HG02943 (cell line): ENCODE data around the gene NDUFA5.
"Not testable (repeated sequence)": the region's sequence is repeated elsewhere in the genome, so short reads cannot be mapped to it uniquely, and the experiment has no call there.

Experiments
- ATAC-seq: cut with Tn5 transposase; IDR thresholded peaks from one replicate; pipeline ENCODE4 v1.9.1; 2021; ENCODE audit warnings: mild to moderate bottlenecking, low read depth, moderate library complexity; ENCODE audit not compliant: unreplicated experiment

The NDUFA5 gene

GRCh38 chr7:123526533-123526932, 31.1 kb downstream of the NDUFA5 start:
- not testable (repeated sequence) for ATAC-seq

DNA sequence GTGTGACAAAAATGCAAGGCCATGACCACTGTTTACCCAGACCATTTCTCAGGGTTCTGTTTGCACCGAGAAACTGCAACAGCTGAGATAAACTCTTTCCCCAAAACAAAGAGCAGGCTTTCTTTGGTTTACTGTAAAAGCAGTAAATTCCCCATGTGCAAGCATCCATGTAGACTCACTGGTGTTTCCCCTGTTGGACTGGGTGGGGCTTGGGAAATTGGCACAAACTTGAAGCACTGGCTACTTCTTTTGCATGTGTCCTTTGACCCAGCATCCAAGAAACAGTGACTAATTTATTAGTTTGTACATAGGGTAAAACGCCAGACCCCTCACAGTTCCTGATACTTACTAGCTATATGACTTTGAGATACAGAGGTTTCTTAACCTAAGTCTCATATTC, 35.6 kb downstream of the NDUFA5 start:
- ATAC-seq, result no peak

DNA sequence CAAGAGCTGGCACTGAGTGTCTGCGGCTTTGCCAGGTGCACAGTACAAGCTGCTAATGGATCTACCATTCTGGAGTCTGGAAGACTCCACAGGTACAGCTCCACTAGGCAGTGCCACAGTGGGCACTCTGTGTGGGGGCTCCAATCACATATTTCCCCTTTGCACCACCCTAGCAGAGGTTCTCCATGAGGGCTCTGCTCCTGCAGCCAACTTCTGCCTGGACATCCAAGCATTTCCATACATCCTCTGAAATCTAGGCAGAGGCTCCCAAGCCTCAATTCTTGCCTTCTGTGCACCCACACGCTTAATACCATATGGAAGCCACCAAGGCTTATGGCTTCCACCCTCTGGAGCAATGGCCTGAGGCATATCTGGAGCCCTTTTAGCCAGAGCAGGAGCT, 52.4 kb downstream of the NDUFA5 start:
- no peak for ATAC-seq

DNA sequence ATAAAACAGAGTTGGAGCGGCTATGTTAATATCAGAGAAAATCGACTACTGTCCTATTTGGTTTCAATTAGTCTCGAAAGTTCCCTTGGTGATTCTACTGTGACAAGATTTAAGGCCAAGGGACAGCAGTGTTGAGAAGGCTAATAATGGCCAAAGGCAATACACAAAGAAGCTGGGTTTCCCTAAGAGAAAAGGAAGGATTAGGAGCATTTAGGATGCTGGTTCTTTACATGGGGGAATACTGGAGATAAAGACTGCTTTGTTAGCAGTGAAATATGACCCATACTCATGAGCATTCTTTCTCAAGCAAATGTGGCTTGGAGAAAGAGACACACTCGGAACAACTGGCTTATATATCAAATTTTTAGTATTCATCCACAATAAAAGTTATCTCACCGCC, 55.4 kb downstream of the NDUFA5 start:
- ATAC-seq, result no peak

- ATAC-seq, result no peak
Observed at GRCh38 chr7:123500878-123501489, 56.6 kb downstream of the NDUFA5 start.

DNA sequence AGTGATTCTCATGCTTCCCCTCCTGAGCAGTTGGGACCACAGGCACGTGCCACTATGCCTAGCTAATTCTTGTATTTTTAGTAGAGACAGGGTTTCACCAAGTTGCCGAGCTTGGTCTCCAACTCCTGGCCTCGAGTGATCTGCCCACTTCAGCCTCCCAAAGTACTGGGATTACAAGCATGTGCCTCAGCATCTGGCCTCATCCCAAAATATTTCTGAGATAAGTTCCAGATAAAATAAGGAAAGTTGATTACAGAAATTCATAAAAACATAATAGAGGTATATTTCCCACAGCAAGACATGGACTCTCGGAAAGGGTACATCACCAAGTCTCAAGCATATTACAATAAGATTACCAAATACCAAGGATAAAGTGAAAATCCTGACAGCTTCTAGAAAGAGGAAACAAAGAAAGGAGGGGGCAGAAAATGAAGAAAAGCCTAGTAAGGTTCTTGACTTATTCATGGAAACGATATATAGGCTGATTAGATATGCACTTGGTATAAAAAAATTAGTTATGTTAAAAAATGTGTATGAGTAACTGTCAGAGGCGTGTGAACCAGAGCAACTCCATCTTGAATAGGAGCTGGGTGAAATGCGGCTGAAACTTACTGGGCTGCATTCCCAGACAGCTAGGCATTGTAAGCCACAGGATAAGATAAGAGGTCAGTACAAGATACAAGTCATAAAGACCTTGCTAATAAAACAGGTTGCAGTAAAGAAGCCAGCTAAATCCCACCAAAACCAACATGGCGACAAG, 58.2 kb downstream of the NDUFA5 start:
- no peak for ATAC-seq

- ATAC-seq, result no peak
Observed at GRCh38 chr7:123498601-123499000, 59.0 kb downstream of the NDUFA5 start.

DNA sequence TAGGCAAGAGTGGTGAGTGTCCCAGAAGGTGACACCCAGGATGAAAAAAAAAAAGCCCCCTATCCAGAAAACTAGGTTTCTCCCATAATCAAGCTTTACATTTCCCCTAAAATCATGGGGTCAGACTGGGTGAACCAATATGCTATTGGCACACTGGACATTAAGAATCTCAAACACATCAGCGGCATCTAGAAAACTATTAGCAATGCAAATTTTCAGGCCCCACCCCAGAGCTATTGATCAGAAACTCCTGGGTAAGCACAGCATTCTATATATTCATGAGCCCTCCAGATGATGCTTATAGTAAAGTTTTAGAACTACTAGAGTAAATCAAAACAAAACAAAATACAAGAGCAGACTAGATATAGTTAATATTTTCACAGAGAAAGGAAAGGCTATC, 59.6 kb downstream of the NDUFA5 start:
- ATAC-seq, result no peak

GRCh38 chr7:123494193-123494796, 63.3 kb downstream of the NDUFA5 start:
- ATAC-seq, result peak; percentile 62

GRCh38 chr7:123492485-123492884, 65.1 kb downstream of the NDUFA5 start:
- no peak for ATAC-seq
